K562 (cell line): ENCODE data around the gene MFSD11. TPM values are rescaled to one million over a fixed set of nuclear protein-coding genes. Genes with fewer than 3 reads are reported as not detected.

Experiments used
- CBFB ChIP-seq: sonication (generic); formaldehyde crosslinking; IDR thresholded peaks from 2 replicates; pipeline ENCODE4 v1.4.0; 2020; ENCODE audit warnings: mild to moderate bottlenecking, missing genetic modification reagents
- EP400 ChIP-seq: fragments of 450-650 bp; IDR thresholded peaks from 2 replicates; pipeline ENCODE4 v1.6.1; 2017; ENCODE audit warnings: antibody characterized with exemption, mild to moderate bottlenecking, moderate library complexity
- GABPB2 ChIP-seq: fragments of 250-450 bp; sonication (Bioruptor Pico); conservative IDR thresholded peaks from 2 replicates; pipeline ENCODE4 v1.5.1; 2021; ENCODE audit warnings: mild to moderate bottlenecking
- KDM2B ChIP-seq: fragments of 250-450 bp; sonication (Bioruptor Pico); IDR thresholded peaks from 2 replicates; pipeline ENCODE4 v1.8.0; 2021; ENCODE audit warnings: mild to moderate bottlenecking, moderate library complexity
- NCOA1 ChIP-seq: fragments of 450-650 bp; IDR thresholded peaks from 2 replicates; pipeline ENCODE4 v1.6.1; 2016; ENCODE audit warnings: low read depth
- PHB2 ChIP-seq: fragments of 450-650 bp; IDR thresholded peaks from 2 replicates; pipeline ENCODE4 v1.6.1; 2017; ENCODE audit warnings: low read depth
- RBM17 ChIP-seq: fragments of 200-400 bp; formaldehyde crosslinking; IDR thresholded peaks from 2 replicates; pipeline ENCODE4 v1.6.1; 2017; ENCODE audit warnings: low read depth, mild to moderate bottlenecking, low read length, borderline replicate concordance
- RCOR1 ChIP-seq, 2 experiments: IDR thresholded peaks; 2 replicates each; pipeline ENCODE4 v1.6.1; 2012; ENCODE audit warnings: low read depth in 2 of 2, low read length in 2 of 2, borderline replicate concordance in 1 of 2, improper control_type of control experiment in 1 of 2
- SMAD4 ChIP-seq: fragments of 250-450 bp; sonication (Bioruptor Pico); conservative IDR thresholded peaks from 2 replicates; pipeline ENCODE4 v1.8.0; 2021; ENCODE audit warnings: inconsistent platforms, mild to moderate bottlenecking, moderate library complexity
- TEAD4 ChIP-seq, 2 experiments: sonication (generic) in 1 of 2; formaldehyde crosslinking in 1 of 2; IDR thresholded peaks; 2 replicates each; pipeline versions ENCODE4 v1.6.1 to v1.8.0; 2012 to 2022; ENCODE audit warnings: borderline replicate concordance in 1 of 2, inconsistent platforms in 1 of 2, low read length in 1 of 2, mild to moderate bottlenecking in 1 of 2, missing genetic modification reagents in 1 of 2
- XRCC3 ChIP-seq: fragments of 450-650 bp; IDR thresholded peaks from 2 replicates; pipeline ENCODE4 v1.6.1; 2017; ENCODE audit warnings: mild to moderate bottlenecking, moderate library complexity
- ZNF121 ChIP-seq: sonication (generic); formaldehyde crosslinking; conservative IDR thresholded peaks from 2 replicates; pipeline ENCODE4 v1.8.0; 2022; ENCODE audit warnings: missing genetic modification reagents
- ZNF134 ChIP-seq: fragments of 250-450 bp; sonication (Bioruptor Pico); conservative IDR thresholded peaks from 2 replicates; pipeline ENCODE4 v1.4.0; 2020
- ZNF143 ChIP-seq: sonication (generic); formaldehyde crosslinking; IDR thresholded peaks from 2 replicates; pipeline ENCODE4 v1.9.0; 2022; ENCODE audit warnings: mild to moderate bottlenecking, missing genetic modification reagents
- ZNF551 ChIP-seq: fragments of 250-450 bp; sonication (Bioruptor Pico); IDR thresholded peaks from 2 replicates; pipeline ENCODE4 v1.5.0; 2021; ENCODE audit warnings: mild to moderate bottlenecking, moderate library complexity
- polyA plus RNA-seq, 8 experiments: library from polyadenylated mRNA; depleted of rRNA in 4 of 8; stranded (reverse) in 5 of 8; unstranded in 3 of 8; fragments of >200 nt; fragmentation: Nextera tagmentation in 2 of 8; fragmentation: Illumina TruSeq in 1 of 8; extraction: Ambion mirVana in 2 of 8; extraction: Trizol in 1 of 8; gene quantifications; 2 replicates each; pipeline versions ENCODE4 v1.2.1 to v1.2.3, GENCODE V29; 2011 to 2014; ENCODE audit warnings: inconsistent platforms in 1 of 8, missing spikeins in 1 of 8
- total RNA-seq, 7 experiments: library from RNA; depleted of rRNA in 6 of 7; stranded (reverse); fragments of >200 nt in 6 of 7; fragmentation: Illumina TruSeq in 2 of 7; extraction: Trizol in 2 of 7; gene quantifications; 2 replicates each; pipeline versions ENCODE4 v1.2.1 to v1.2.3, GENCODE V29; 2011 to 2021; ENCODE audit warnings: low replicate concordance in 1 of 7
- TF ChIP-seq, protein P1 (sequence below): fragments of 250-450 bp; sonication (Bioruptor Pico); IDR thresholded peaks from 2 replicates; pipeline ENCODE4 v1.4.0; 2020
- TF ChIP-seq, protein P2 (sequence below): sonication (generic); formaldehyde crosslinking; IDR thresholded peaks from 2 replicates; pipeline ENCODE4 v1.8.0; 2023; ENCODE audit warnings: mild to moderate bottlenecking, missing genetic modification reagents
- TF ChIP-seq, protein P3 (sequence below): fragments of 250-450 bp; sonication (Bioruptor Pico); IDR thresholded peaks from 2 replicates; pipeline ENCODE4 v1.8.0; 2021; ENCODE audit warnings: moderate library complexity, mild to moderate bottlenecking, inconsistent platforms
- TF ChIP-seq, protein P4 (sequence below): sonication (generic); formaldehyde crosslinking; IDR thresholded peaks from 2 replicates; pipeline ENCODE4 v1.8.1; 2023; ENCODE audit warnings: mild to moderate bottlenecking, missing genetic modification reagents

The MFSD11 gene
- total and polyA plus RNA-seq, 9 of the 15 experiments (the other 6 are each of a cell fraction or from before 2014, with no cell fraction given): 14.4 to 24.5 (median 19.9) TPM

DNA sequence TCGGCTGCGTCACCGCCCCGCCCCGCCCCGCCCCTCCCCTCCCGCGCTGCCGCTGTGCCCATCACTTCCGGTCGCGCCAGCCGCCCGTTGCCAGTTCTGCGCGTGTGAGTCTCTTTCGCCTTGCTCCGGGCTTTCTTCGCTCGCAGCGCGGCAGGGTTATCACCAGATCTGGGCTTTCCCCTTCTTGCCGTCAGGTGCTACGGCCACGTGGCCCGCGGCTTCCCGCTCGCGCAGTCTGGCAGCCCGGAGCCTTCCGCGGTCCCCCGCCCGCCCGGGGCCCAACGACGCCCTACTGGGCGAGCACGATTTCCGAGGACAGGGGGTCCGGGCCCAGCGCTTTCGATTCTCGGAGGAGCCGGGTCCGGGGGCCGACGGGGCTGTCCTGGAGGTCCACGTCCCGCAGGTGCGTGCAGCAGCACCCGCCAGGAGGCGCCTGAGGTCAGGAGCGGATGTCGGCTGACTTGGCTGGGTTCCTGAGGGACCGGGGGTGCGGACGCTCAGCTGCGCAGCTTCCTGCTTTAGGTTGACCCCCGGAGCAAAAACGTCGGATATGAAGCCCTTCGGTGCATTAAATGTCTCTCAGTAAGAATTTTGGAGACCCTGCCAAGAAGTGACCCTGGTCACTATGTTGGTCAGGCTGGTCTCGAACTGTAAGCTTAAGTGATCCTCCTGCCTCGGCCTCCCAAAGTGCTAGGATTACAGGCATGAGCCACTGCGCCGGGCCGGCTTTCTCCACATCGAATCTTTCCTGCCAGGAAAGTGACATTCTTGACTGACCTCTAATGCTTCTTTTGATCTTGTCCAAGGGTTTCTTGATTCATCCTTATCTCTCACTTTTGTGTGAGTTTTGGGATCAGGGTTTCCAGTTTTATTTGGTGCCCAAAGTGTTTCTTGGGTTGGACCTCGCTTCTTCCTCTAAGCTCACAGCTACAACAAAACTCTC, 10.9 kb upstream of the MFSD11 start, which contains the start of gene METTL23 (continued):
- TF ChIP-seq ZNF551 (no peak), NCOA1 (0 out of 2 replicates have a peak, but pooled peaks have one; percentile 40), ZNF134 (CRISPR knock-in tag) (no peak), RCOR1 (IDR thresholded peaks at IDR 0.05; ENCODE audit: borderline replicate concordance in 1 of 2, low read depth in 2 of 2, low read length in 2 of 2) (peak in 1 of 2 experiments; percentile 11; a peak in 1 of 4 replicates), ZNF121 (CRISPR knock-in tag) (no peak), RBM17 (no peak), KDM2B (0 out of 2 replicates have a peak, but pooled peaks have one; percentile 22), ZNF143 (no peak), GABPB2 (CRISPR knock-in tag) (no peak), CBFB (0 out of 2 replicates have a peak, but pooled peaks have one; percentile 19), XRCC3 (no peak), SMAD4 (peak; percentile 66), PHB2 (no peak), EP400 (peak; percentile 97), TEAD4 (IDR thresholded peaks at IDR 0.05; ENCODE audit: low read length) (no peak), TEAD4 (CRISPR knock-in tag; IDR thresholded peaks at IDR 0.05; ENCODE audit: borderline replicate concordance) (no peak)
- TF ChIP-seq, protein P1, sequence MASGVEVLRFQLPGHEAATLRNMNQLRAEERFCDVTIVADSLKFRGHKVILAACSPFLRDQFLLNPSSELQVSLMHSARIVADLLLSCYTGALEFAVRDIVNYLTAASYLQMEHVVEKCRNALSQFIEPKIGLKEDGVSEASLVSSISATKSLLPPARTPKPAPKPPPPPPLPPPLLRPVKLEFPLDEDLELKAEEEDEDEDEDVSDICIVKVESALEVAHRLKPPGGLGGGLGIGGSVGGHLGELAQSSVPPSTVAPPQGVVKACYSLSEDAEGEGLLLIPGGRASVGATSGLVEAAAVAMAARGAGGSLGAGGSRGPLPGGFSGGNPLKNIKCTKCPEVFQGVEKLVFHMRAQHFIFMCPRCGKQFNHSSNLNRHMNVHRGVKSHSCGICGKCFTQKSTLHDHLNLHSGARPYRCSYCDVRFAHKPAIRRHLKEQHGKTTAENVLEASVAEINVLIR (CRISPR knock-in tag): no peak
- TF ChIP-seq, protein P2, sequence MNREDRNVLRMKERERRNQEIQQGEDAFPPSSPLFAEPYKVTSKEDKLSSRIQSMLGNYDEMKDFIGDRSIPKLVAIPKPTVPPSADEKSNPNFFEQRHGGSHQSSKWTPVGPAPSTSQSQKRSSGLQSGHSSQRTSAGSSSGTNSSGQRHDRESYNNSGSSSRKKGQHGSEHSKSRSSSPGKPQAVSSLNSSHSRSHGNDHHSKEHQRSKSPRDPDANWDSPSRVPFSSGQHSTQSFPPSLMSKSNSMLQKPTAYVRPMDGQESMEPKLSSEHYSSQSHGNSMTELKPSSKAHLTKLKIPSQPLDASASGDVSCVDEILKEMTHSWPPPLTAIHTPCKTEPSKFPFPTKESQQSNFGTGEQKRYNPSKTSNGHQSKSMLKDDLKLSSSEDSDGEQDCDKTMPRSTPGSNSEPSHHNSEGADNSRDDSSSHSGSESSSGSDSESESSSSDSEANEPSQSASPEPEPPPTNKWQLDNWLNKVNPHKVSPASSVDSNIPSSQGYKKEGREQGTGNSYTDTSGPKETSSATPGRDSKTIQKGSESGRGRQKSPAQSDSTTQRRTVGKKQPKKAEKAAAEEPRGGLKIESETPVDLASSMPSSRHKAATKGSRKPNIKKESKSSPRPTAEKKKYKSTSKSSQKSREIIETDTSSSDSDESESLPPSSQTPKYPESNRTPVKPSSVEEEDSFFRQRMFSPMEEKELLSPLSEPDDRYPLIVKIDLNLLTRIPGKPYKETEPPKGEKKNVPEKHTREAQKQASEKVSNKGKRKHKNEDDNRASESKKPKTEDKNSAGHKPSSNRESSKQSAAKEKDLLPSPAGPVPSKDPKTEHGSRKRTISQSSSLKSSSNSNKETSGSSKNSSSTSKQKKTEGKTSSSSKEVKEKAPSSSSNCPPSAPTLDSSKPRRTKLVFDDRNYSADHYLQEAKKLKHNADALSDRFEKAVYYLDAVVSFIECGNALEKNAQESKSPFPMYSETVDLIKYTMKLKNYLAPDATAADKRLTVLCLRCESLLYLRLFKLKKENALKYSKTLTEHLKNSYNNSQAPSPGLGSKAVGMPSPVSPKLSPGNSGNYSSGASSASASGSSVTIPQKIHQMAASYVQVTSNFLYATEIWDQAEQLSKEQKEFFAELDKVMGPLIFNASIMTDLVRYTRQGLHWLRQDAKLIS (CRISPR knock-in tag): peak; percentile 83; the same call in 1 of the 2 replicates
- TF ChIP-seq, protein P3, sequence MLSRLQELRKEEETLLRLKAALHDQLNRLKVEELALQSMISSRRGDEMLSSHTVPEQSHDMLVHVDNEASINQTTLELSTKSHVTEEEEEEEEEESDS (CRISPR knock-in tag): no peak
- TF ChIP-seq, protein P4, sequence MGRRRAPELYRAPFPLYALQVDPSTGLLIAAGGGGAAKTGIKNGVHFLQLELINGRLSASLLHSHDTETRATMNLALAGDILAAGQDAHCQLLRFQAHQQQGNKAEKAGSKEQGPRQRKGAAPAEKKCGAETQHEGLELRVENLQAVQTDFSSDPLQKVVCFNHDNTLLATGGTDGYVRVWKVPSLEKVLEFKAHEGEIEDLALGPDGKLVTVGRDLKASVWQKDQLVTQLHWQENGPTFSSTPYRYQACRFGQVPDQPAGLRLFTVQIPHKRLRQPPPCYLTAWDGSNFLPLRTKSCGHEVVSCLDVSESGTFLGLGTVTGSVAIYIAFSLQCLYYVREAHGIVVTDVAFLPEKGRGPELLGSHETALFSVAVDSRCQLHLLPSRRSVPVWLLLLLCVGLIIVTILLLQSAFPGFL (CRISPR knock-in tag): 0 out of 2 replicates have a peak, but pooled peaks have one; percentile 66
